ENCODE data around the gene CAND1.
"Not testable (repeated sequence)": the region's sequence is repeated elsewhere in the genome, so short reads cannot be mapped to it uniquely, and the experiment has no call there.

Gene CAND1

GRCh38 chr12:67333649-67334048 lies 64.5 kb downstream of the CAND1 start:
- Histone ChIP-seq H3K36me3 (ENCODE audit: insufficient read depth, low read length) (no peaks in the 10 kb centered on the region), H3K27ac (ENCODE audit: low read depth, low read length) (no peak overlapping the region), H3K4me1 (ENCODE audit: control insufficient read depth, insufficient read depth, low read length, unreplicated experiment) (no peaks in the 10 kb centered on the region), H3K79me2 (ENCODE audit: control insufficient read depth, insufficient read depth, low read length, unreplicated experiment) (no peaks in the 10 kb centered on the region), H2AFZ (ENCODE audit: low read length, unreplicated experiment) (no peak overlapping the region), H3K4me3 (ENCODE audit: low read depth, low read length) (no peak overlapping the region), H3K27me3 (ENCODE audit: insufficient read depth, low read length) (no peaks in the 10 kb centered on the region)

- H3K4me1 ChIP-seq (ENCODE audit: control insufficient read depth, insufficient read depth, low read length, unreplicated experiment): no peaks in the 10 kb centered on the region
- H2AFZ ChIP-seq (ENCODE audit: low read length, unreplicated experiment): no peak overlapping the region
- no peaks in the 10 kb centered on the region for H3K79me2 ChIP-seq (ENCODE audit: control insufficient read depth, insufficient read depth, low read length, unreplicated experiment)
- H3K27me3 ChIP-seq (ENCODE audit: insufficient read depth, low read length): no peaks in the 10 kb centered on the region
- no peak overlapping the region for H3K27ac ChIP-seq (ENCODE audit: low read depth, low read length)
- no peaks in the 10 kb centered on the region for H3K36me3 ChIP-seq (ENCODE audit: insufficient read depth, low read length)
- no peak overlapping the region for H3K4me3 ChIP-seq (ENCODE audit: low read depth, low read length)
Measured at GRCh38 chr12:67338426-67338825, 69.3 kb downstream of the CAND1 start.

- Histone ChIP-seq H3K36me3 (ENCODE audit: insufficient read depth, low read length) (no peaks in the 10 kb centered on the region), H3K4me3 (ENCODE audit: low read depth, low read length) (no peak overlapping the region), H2AFZ (ENCODE audit: low read length, unreplicated experiment) (no peak overlapping the region), H3K27ac (ENCODE audit: low read depth, low read length) (no peak overlapping the region), H3K4me1 (ENCODE audit: control insufficient read depth, insufficient read depth, low read length, unreplicated experiment) (no peaks in the 10 kb centered on the region), H3K27me3 (ENCODE audit: insufficient read depth, low read length) (no peaks in the 10 kb centered on the region), H3K79me2 (ENCODE audit: control insufficient read depth, insufficient read depth, low read length, unreplicated experiment) (no peaks in the 10 kb centered on the region)
Measured at GRCh38 chr12:67339530-67339929, 70.4 kb downstream of the CAND1 start.

GRCh38 chr12:67341086-67341485 lies 71.9 kb downstream of the CAND1 start:
- not testable (repeated sequence) for H3K79me2 ChIP-seq (ENCODE audit: control insufficient read depth, insufficient read depth, low read length, unreplicated experiment); H3K36me3 ChIP-seq (ENCODE audit: insufficient read depth, low read length); H2AFZ ChIP-seq (ENCODE audit: low read length, unreplicated experiment); H3K27me3 ChIP-seq (ENCODE audit: insufficient read depth, low read length); H3K4me1 ChIP-seq (ENCODE audit: control insufficient read depth, insufficient read depth, low read length, unreplicated experiment); H3K27ac ChIP-seq (ENCODE audit: low read depth, low read length); H3K4me3 ChIP-seq (ENCODE audit: low read depth, low read length)

GRCh38 chr12:67344979-67345710 lies 76.0 kb downstream of the CAND1 start:
- H3K27me3 ChIP-seq (ENCODE audit: insufficient read depth, low read length): no peaks in the 10 kb centered on the region
- H3K4me1 ChIP-seq (ENCODE audit: control insufficient read depth, insufficient read depth, low read length, unreplicated experiment): no peaks in the 10 kb centered on the region
- H3K27ac ChIP-seq (ENCODE audit: low read depth, low read length): no peak overlapping the region
- no peaks in the 10 kb centered on the region for H3K36me3 ChIP-seq (ENCODE audit: insufficient read depth, low read length)
- no peak overlapping the region for H3K4me3 ChIP-seq (ENCODE audit: low read depth, low read length)
- no peaks in the 10 kb centered on the region for H3K79me2 ChIP-seq (ENCODE audit: control insufficient read depth, insufficient read depth, low read length, unreplicated experiment)
- H2AFZ ChIP-seq (ENCODE audit: low read length, unreplicated experiment): no peak overlapping the region

GRCh38 chr12:67348683-67349082 lies 79.5 kb downstream of the CAND1 start:
- no peaks in the 10 kb centered on the region for H3K4me1 ChIP-seq (ENCODE audit: control insufficient read depth, insufficient read depth, low read length, unreplicated experiment)
- no peak overlapping the region for H2AFZ ChIP-seq (ENCODE audit: low read length, unreplicated experiment)
- H3K4me3 ChIP-seq (ENCODE audit: low read depth, low read length): no peak overlapping the region
- H3K27me3 ChIP-seq (ENCODE audit: insufficient read depth, low read length): no peaks in the 10 kb centered on the region
- H3K79me2 ChIP-seq (ENCODE audit: control insufficient read depth, insufficient read depth, low read length, unreplicated experiment): no peaks in the 10 kb centered on the region
- no peaks in the 10 kb centered on the region for H3K36me3 ChIP-seq (ENCODE audit: insufficient read depth, low read length)
- no peak overlapping the region for H3K27ac ChIP-seq (ENCODE audit: low read depth, low read length)

GRCh38 chr12:67352682-67353081 lies 83.5 kb downstream of the CAND1 start:
- Histone ChIP-seq H3K4me3 (ENCODE audit: low read depth, low read length) (no peak overlapping the region), H3K27ac (ENCODE audit: low read depth, low read length) (no peak overlapping the region), H3K27me3 (ENCODE audit: insufficient read depth, low read length) (no peaks in the 10 kb centered on the region), H3K79me2 (ENCODE audit: control insufficient read depth, insufficient read depth, low read length, unreplicated experiment) (no peaks in the 10 kb centered on the region), H3K36me3 (ENCODE audit: insufficient read depth, low read length) (no peaks in the 10 kb centered on the region), H3K4me1 (ENCODE audit: control insufficient read depth, insufficient read depth, low read length, unreplicated experiment) (peaks cover 16% of the 10 kb centered on the region), H2AFZ (ENCODE audit: low read length, unreplicated experiment) (no peak overlapping the region)

GRCh38 chr12:67354322-67354721 lies 85.2 kb downstream of the CAND1 start:
- Histone ChIP-seq H3K79me2 (ENCODE audit: control insufficient read depth, insufficient read depth, low read length, unreplicated experiment) (no peaks in the 10 kb centered on the region), H3K4me3 (ENCODE audit: low read depth, low read length) (0 out of 2 replicates have a peak overlapping the region, but pooled peaks have one; percentile 21), H3K27ac (ENCODE audit: low read depth, low read length) (no peak overlapping the region), H3K27me3 (ENCODE audit: insufficient read depth, low read length) (no peaks in the 10 kb centered on the region), H3K36me3 (ENCODE audit: insufficient read depth, low read length) (no peaks in the 10 kb centered on the region), H2AFZ (ENCODE audit: low read length, unreplicated experiment) (peak overlapping the region; percentile 8), H3K4me1 (ENCODE audit: control insufficient read depth, insufficient read depth, low read length, unreplicated experiment) (peaks cover 22% of the 10 kb centered on the region)

- Histone ChIP-seq H3K27me3 (ENCODE audit: insufficient read depth, low read length) (no peaks in the 10 kb centered on the region), H3K27ac (ENCODE audit: low read depth, low read length) (no peak overlapping the region), H3K79me2 (ENCODE audit: control insufficient read depth, insufficient read depth, low read length, unreplicated experiment) (no peaks in the 10 kb centered on the region), H3K4me1 (ENCODE audit: control insufficient read depth, insufficient read depth, low read length, unreplicated experiment) (peaks cover 24% of the 10 kb centered on the region), H2AFZ (ENCODE audit: low read length, unreplicated experiment) (no peak overlapping the region), H3K4me3 (ENCODE audit: low read depth, low read length) (0 out of 2 replicates have a peak overlapping the region, but pooled peaks have one; percentile 21), H3K36me3 (ENCODE audit: insufficient read depth, low read length) (no peaks in the 10 kb centered on the region)
Measured at GRCh38 chr12:67354966-67355365, 85.8 kb downstream of the CAND1 start.

- Histone ChIP-seq H3K27me3 (ENCODE audit: insufficient read depth, low read length) (no peaks in the 10 kb centered on the region), H3K27ac (ENCODE audit: low read depth, low read length) (no peak overlapping the region), H3K79me2 (ENCODE audit: control insufficient read depth, insufficient read depth, low read length, unreplicated experiment) (no peaks in the 10 kb centered on the region), H2AFZ (ENCODE audit: low read length, unreplicated experiment) (no peak overlapping the region), H3K36me3 (ENCODE audit: insufficient read depth, low read length) (no peaks in the 10 kb centered on the region), H3K4me1 (ENCODE audit: control insufficient read depth, insufficient read depth, low read length, unreplicated experiment) (peaks cover 24% of the 10 kb centered on the region), H3K4me3 (ENCODE audit: low read depth, low read length) (no peak overlapping the region)
Measured at GRCh38 chr12:67355428-67356379, 86.5 kb downstream of the CAND1 start.
